ENCODE measurements around the gene AP2S1. TPM values are rescaled to one million over a fixed set of nuclear protein-coding genes. Genes with fewer than 3 reads are reported as not detected.
A peak's percentile ranks its signal among the peaks of the same experiment; 100 is the strongest.
"Not testable (repeated sequence)": the region's sequence is repeated elsewhere in the genome, so short reads cannot be mapped to it uniquely, and the experiment has no call there.

AP2S1 gene
- polyA plus RNA-seq (ENCODE audit: insufficient read length in 4 of 4) = 100 to 1,000 TPM in 2 of 4 donors, 10 to 100 TPM in 2; 83.5 to 112 (median 100) TPM

- DNase-seq (ENCODE audit: low read depth in 4 of 4, low spot score in 2 of 4) = peak; percentile 91 to 100 (median 96)
These were observed at the start of gene AP2S1 for GRCh38 chr19:46850228-46851203. Gene AP2S1, minus strand, starts transcription at chr19:46850846. Its CDS starts 80 bp downstream, at chr19:46850766.

GRCh38 chr19:46900341-46900740 lies 49.7 kb upstream of the AP2S1 start:
- DNase-seq (ENCODE audit: low read depth in 4 of 4, low spot score in 2 of 4) = no peak

- DNase-seq (ENCODE audit: low read depth in 4 of 4, low spot score in 2 of 4) = no peak
These were observed 48.1 kb upstream of the AP2S1 start for GRCh38 chr19:46898731-46899130.

GRCh38 chr19:46896076-46896794 lies 45.6 kb upstream of the AP2S1 start:
- no peak for DNase-seq (ENCODE audit: low read depth in 4 of 4, low spot score in 2 of 4)

GRCh38 chr19:46892252-46893179 lies 41.9 kb upstream of the AP2S1 start:
- DNase-seq (ENCODE audit: low read depth in 4 of 4, low spot score in 2 of 4) = no peak

- DNase-seq (ENCODE audit: low read depth in 4 of 4, low spot score in 2 of 4) = no peak
These were observed 40.0 kb upstream of the AP2S1 start for GRCh38 chr19:46890423-46891170.

GRCh38 chr19:46887240-46887782 lies 36.7 kb upstream of the AP2S1 start:
- no peak for DNase-seq (ENCODE audit: low read depth in 4 of 4, low spot score in 2 of 4)

- no peak for DNase-seq (ENCODE audit: low read depth in 4 of 4, low spot score in 2 of 4)
These were observed 36.0 kb upstream of the AP2S1 start for GRCh38 chr19:46886546-46887239.

- DNase-seq (ENCODE audit: low read depth in 4 of 4, low spot score in 2 of 4) = no peak
These were observed 34.8 kb upstream of the AP2S1 start for GRCh38 chr19:46885411-46885810.

GRCh38 chr19:46882751-46883150 lies 32.1 kb upstream of the AP2S1 start:
- DNase-seq (ENCODE audit: low read depth in 4 of 4, low spot score in 2 of 4) = not testable (repeated sequence)

- no peak for DNase-seq (ENCODE audit: low read depth in 4 of 4, low spot score in 2 of 4)
These were observed 31.4 kb upstream of the AP2S1 start for GRCh38 chr19:46882034-46882433.

- no peak for DNase-seq (ENCODE audit: low read depth in 4 of 4, low spot score in 2 of 4)
These were observed 30.4 kb upstream of the AP2S1 start for GRCh38 chr19:46881092-46881491.

- DNase-seq (ENCODE audit: low read depth in 4 of 4, low spot score in 2 of 4) = no peak
These were observed 29.8 kb upstream of the AP2S1 start for GRCh38 chr19:46880431-46880830.

- no peak for DNase-seq (ENCODE audit: low read depth in 4 of 4, low spot score in 2 of 4)
These were observed 28.1 kb upstream of the AP2S1 start for GRCh38 chr19:46878613-46879375.

- DNase-seq (ENCODE audit: low read depth in 4 of 4, low spot score in 2 of 4) = no peak
These were observed 25.0 kb upstream of the AP2S1 start for GRCh38 chr19:46875657-46876056.

GRCh38 chr19:46875234-46875633 lies 24.6 kb upstream of the AP2S1 start:
- DNase-seq (ENCODE audit: low read depth in 4 of 4, low spot score in 2 of 4) = no peak

- no peak for DNase-seq (ENCODE audit: low read depth in 4 of 4, low spot score in 2 of 4)
These were observed 22.3 kb upstream of the AP2S1 start for GRCh38 chr19:46872967-46873366.

- not testable (repeated sequence) for DNase-seq (ENCODE audit: low read depth in 4 of 4, low spot score in 2 of 4)
These were observed 20.5 kb upstream of the AP2S1 start for GRCh38 chr19:46871173-46871572.
